ENCODE measurements around the gene CPSF3.

CPSF3 gene

GRCh38 chr2:9406529-9407362, 16.7 kb upstream of the CPSF3 start:
- H3K9ac ChIP-seq (ENCODE audit: low read depth in 1 of 2, low read length in 2 of 2): no peak overlapping the region
- no peak overlapping the region for H3K27ac ChIP-seq (ENCODE audit: low read depth, low read length)
- H3K27me3 ChIP-seq (ENCODE audit: control insufficient read depth in 1 of 2, insufficient read depth in 2 of 2, low read length in 2 of 2): no peaks in the 10 kb centered on the region
- H3K9me3 ChIP-seq (ENCODE audit: control insufficient read depth in 1 of 2, low read length in 2 of 2): no peaks in the 10 kb centered on the region
- peaks cover 3 to 41% of the 10 kb centered on the region in 2 donors for H3K36me3 ChIP-seq (ENCODE audit: control insufficient read depth in 1 of 2, insufficient read depth in 2 of 2, low read length in 2 of 2)
- H3K4me1 ChIP-seq (ENCODE audit: control insufficient read depth in 1 of 2, insufficient read depth in 2 of 2, low read length in 2 of 2): no peaks in the 10 kb centered on the region
- no peak overlapping the region for H3K4me3 ChIP-seq (ENCODE audit: low read depth in 1 of 2, low read length in 2 of 2)

- H3K4me3 ChIP-seq (ENCODE audit: low read depth in 1 of 2, low read length in 2 of 2): no peak overlapping the region
- no peak overlapping the region for H3K27ac ChIP-seq (ENCODE audit: low read depth, low read length)
- peaks cover 3 to 40% of the 10 kb centered on the region in 2 donors for H3K36me3 ChIP-seq (ENCODE audit: control insufficient read depth in 1 of 2, insufficient read depth in 2 of 2, low read length in 2 of 2)
- no peaks in the 10 kb centered on the region for H3K27me3 ChIP-seq (ENCODE audit: control insufficient read depth in 1 of 2, insufficient read depth in 2 of 2, low read length in 2 of 2)
- H3K4me1 ChIP-seq (ENCODE audit: control insufficient read depth in 1 of 2, insufficient read depth in 2 of 2, low read length in 2 of 2): no peaks in the 10 kb centered on the region
- no peak overlapping the region for H3K9ac ChIP-seq (ENCODE audit: low read depth in 1 of 2, low read length in 2 of 2)
- H3K9me3 ChIP-seq (ENCODE audit: control insufficient read depth in 1 of 2, low read length in 2 of 2): no peaks in the 10 kb centered on the region
These were observed 16.1 kb upstream of the CPSF3 start for GRCh38 chr2:9407363-9407811.

- no peak overlapping the region for H3K4me3 ChIP-seq (ENCODE audit: low read depth in 1 of 2, low read length in 2 of 2)
- no peaks in the 10 kb centered on the region for H3K4me1 ChIP-seq (ENCODE audit: control insufficient read depth in 1 of 2, insufficient read depth in 2 of 2, low read length in 2 of 2)
- H3K27ac ChIP-seq (ENCODE audit: low read depth, low read length): no peak overlapping the region
- no peaks in the 10 kb centered on the region for H3K27me3 ChIP-seq (ENCODE audit: control insufficient read depth in 1 of 2, insufficient read depth in 2 of 2, low read length in 2 of 2)
- H3K36me3 ChIP-seq (ENCODE audit: control insufficient read depth in 1 of 2, insufficient read depth in 2 of 2, low read length in 2 of 2): peaks cover 3 to 29% of the 10 kb centered on the region in 2 donors
- H3K9me3 ChIP-seq (ENCODE audit: control insufficient read depth in 1 of 2, low read length in 2 of 2): no peaks in the 10 kb centered on the region
- no peak overlapping the region for H3K9ac ChIP-seq (ENCODE audit: low read depth in 1 of 2, low read length in 2 of 2)
These were observed 14.8 kb upstream of the CPSF3 start for GRCh38 chr2:9408641-9409151.

GRCh38 chr2:9410108-9410507, 13.3 kb upstream of the CPSF3 start:
- H3K4me1 ChIP-seq (ENCODE audit: control insufficient read depth in 1 of 2, insufficient read depth in 2 of 2, low read length in 2 of 2): no peaks in the 10 kb centered on the region
- peaks cover 3 to 26% of the 10 kb centered on the region in 2 donors for H3K36me3 ChIP-seq (ENCODE audit: control insufficient read depth in 1 of 2, insufficient read depth in 2 of 2, low read length in 2 of 2)
- H3K9me3 ChIP-seq (ENCODE audit: control insufficient read depth in 1 of 2, low read length in 2 of 2): no peaks in the 10 kb centered on the region

GRCh38 chr2:9412781-9413180, 10.7 kb upstream of the CPSF3 start:
- Histone ChIP-seq H3K36me3 (ENCODE audit: control insufficient read depth in 1 of 2, insufficient read depth in 2 of 2, low read length in 2 of 2) (peaks cover 3 to 22% of the 10 kb centered on the region in 2 donors), H3K9ac (ENCODE audit: low read depth in 1 of 2, low read length in 2 of 2) (no peak overlapping the region), H3K4me3 (ENCODE audit: low read depth in 1 of 2, low read length in 2 of 2) (no peak overlapping the region), H3K9me3 (ENCODE audit: control insufficient read depth in 1 of 2, low read length in 2 of 2) (no peaks in the 10 kb centered on the region), H3K4me1 (ENCODE audit: control insufficient read depth in 1 of 2, insufficient read depth in 2 of 2, low read length in 2 of 2) (no peaks in the 10 kb centered on the region), H3K27me3 (ENCODE audit: control insufficient read depth in 1 of 2, insufficient read depth in 2 of 2, low read length in 2 of 2) (no peaks in the 10 kb centered on the region), H3K27ac (ENCODE audit: low read depth, low read length) (no peak overlapping the region)

More at GRCh38 chr2:9410108-9410507, 13.3 kb upstream of the CPSF3 start:
- no peak overlapping the region for H3K9ac ChIP-seq (ENCODE audit: low read depth in 1 of 2, low read length in 2 of 2)
- no peaks in the 10 kb centered on the region for H3K27me3 ChIP-seq (ENCODE audit: control insufficient read depth in 1 of 2, insufficient read depth in 2 of 2, low read length in 2 of 2)
- no peak overlapping the region for H3K27ac ChIP-seq (ENCODE audit: low read depth, low read length)
- H3K4me3 ChIP-seq (ENCODE audit: low read depth in 1 of 2, low read length in 2 of 2): no peak overlapping the region

GRCh38 chr2:9415516-9416169, 7.8 kb upstream of the CPSF3 start:
- H3K4me1 ChIP-seq (ENCODE audit: control insufficient read depth in 1 of 2, insufficient read depth in 2 of 2, low read length in 2 of 2): no peaks in the 10 kb centered on the region

GRCh38 chr2:9416267-9416961, 7.0 kb upstream of the CPSF3 start:
- H3K36me3 ChIP-seq (ENCODE audit: control insufficient read depth in 1 of 2, insufficient read depth in 2 of 2, low read length in 2 of 2): peaks cover 0 to 11% of the 10 kb centered on the region in 2 donors
- H3K9ac ChIP-seq (ENCODE audit: low read depth in 1 of 2, low read length in 2 of 2): no peak overlapping the region
- no peaks in the 10 kb centered on the region for H3K27me3 ChIP-seq (ENCODE audit: control insufficient read depth in 1 of 2, insufficient read depth in 2 of 2, low read length in 2 of 2)
- H3K4me3 ChIP-seq (ENCODE audit: low read depth in 1 of 2, low read length in 2 of 2): no peak overlapping the region
- H3K27ac ChIP-seq (ENCODE audit: low read depth, low read length): no peak overlapping the region
- no peaks in the 10 kb centered on the region for H3K4me1 ChIP-seq (ENCODE audit: control insufficient read depth in 1 of 2, insufficient read depth in 2 of 2, low read length in 2 of 2)
- no peaks in the 10 kb centered on the region for H3K9me3 ChIP-seq (ENCODE audit: control insufficient read depth in 1 of 2, low read length in 2 of 2)

More at GRCh38 chr2:9415516-9416169, 7.8 kb upstream of the CPSF3 start:
- Histone ChIP-seq H3K36me3 (ENCODE audit: control insufficient read depth in 1 of 2, insufficient read depth in 2 of 2, low read length in 2 of 2) (peaks cover 0 to 11% of the 10 kb centered on the region in 2 donors), H3K27ac (ENCODE audit: low read depth, low read length) (no peak overlapping the region), H3K9me3 (ENCODE audit: control insufficient read depth in 1 of 2, low read length in 2 of 2) (no peaks in the 10 kb centered on the region), H3K27me3 (ENCODE audit: control insufficient read depth in 1 of 2, insufficient read depth in 2 of 2, low read length in 2 of 2) (no peaks in the 10 kb centered on the region), H3K9ac (ENCODE audit: low read depth in 1 of 2, low read length in 2 of 2) (no peak overlapping the region), H3K4me3 (ENCODE audit: low read depth in 1 of 2, low read length in 2 of 2) (no peak overlapping the region)

- Histone ChIP-seq H3K4me1 (ENCODE audit: control insufficient read depth in 1 of 2, insufficient read depth in 2 of 2, low read length in 2 of 2) (peaks cover 1 to 4% of the 10 kb centered on the region in 2 donors), H3K27ac (ENCODE audit: low read depth, low read length) (no peak overlapping the region), H3K4me3 (ENCODE audit: low read depth in 1 of 2, low read length in 2 of 2) (no peak overlapping the region), H3K9me3 (ENCODE audit: control insufficient read depth in 1 of 2, low read length in 2 of 2) (no peaks in the 10 kb centered on the region), H3K27me3 (ENCODE audit: control insufficient read depth in 1 of 2, insufficient read depth in 2 of 2, low read length in 2 of 2) (no peaks in the 10 kb centered on the region), H3K36me3 (ENCODE audit: control insufficient read depth in 1 of 2, insufficient read depth in 2 of 2, low read length in 2 of 2) (peaks cover 0 to 11% of the 10 kb centered on the region in 2 donors), H3K9ac (ENCODE audit: low read depth in 1 of 2, low read length in 2 of 2) (no peak overlapping the region)
These were observed 6.5 kb upstream of the CPSF3 start for GRCh38 chr2:9416962-9417316.

- H3K4me1 ChIP-seq (ENCODE audit: control insufficient read depth in 1 of 2, insufficient read depth in 2 of 2, low read length in 2 of 2): peaks cover 6 to 11% of the 10 kb centered on the region in 2 donors
- no peak overlapping the region for H3K9ac ChIP-seq (ENCODE audit: low read depth in 1 of 2, low read length in 2 of 2)
- no peaks in the 10 kb centered on the region for H3K27me3 ChIP-seq (ENCODE audit: control insufficient read depth in 1 of 2, insufficient read depth in 2 of 2, low read length in 2 of 2)
- H3K9me3 ChIP-seq (ENCODE audit: control insufficient read depth in 1 of 2, low read length in 2 of 2): no peaks in the 10 kb centered on the region
- peaks cover 0 to 8% of the 10 kb centered on the region in 2 donors for H3K36me3 ChIP-seq (ENCODE audit: control insufficient read depth in 1 of 2, insufficient read depth in 2 of 2, low read length in 2 of 2)
- no peak overlapping the region for H3K27ac ChIP-seq (ENCODE audit: low read depth, low read length)
- no peak overlapping the region for H3K4me3 ChIP-seq (ENCODE audit: low read depth in 1 of 2, low read length in 2 of 2)
These were observed 5.7 kb upstream of the CPSF3 start for GRCh38 chr2:9417725-9418124.

GRCh38 chr2:9418746-9419145, 4.7 kb upstream of the CPSF3 start:
- H3K27me3 ChIP-seq (ENCODE audit: control insufficient read depth in 1 of 2, insufficient read depth in 2 of 2, low read length in 2 of 2): no peaks in the 10 kb centered on the region
- H3K9ac ChIP-seq (ENCODE audit: low read depth in 1 of 2, low read length in 2 of 2): no peak overlapping the region
- H3K36me3 ChIP-seq (ENCODE audit: control insufficient read depth in 1 of 2, insufficient read depth in 2 of 2, low read length in 2 of 2): peaks cover 0 to 8% of the 10 kb centered on the region in 2 donors
- H3K9me3 ChIP-seq (ENCODE audit: control insufficient read depth in 1 of 2, low read length in 2 of 2): no peaks in the 10 kb centered on the region
- H3K27ac ChIP-seq (ENCODE audit: low read depth, low read length): no peak overlapping the region
- peaks cover 6 to 12% of the 10 kb centered on the region in 2 donors for H3K4me1 ChIP-seq (ENCODE audit: control insufficient read depth in 1 of 2, insufficient read depth in 2 of 2, low read length in 2 of 2)
- H3K4me3 ChIP-seq (ENCODE audit: low read depth in 1 of 2, low read length in 2 of 2): no peak overlapping the region
